H1 (cell line): ENCODE results near the gene KRABD2.
A peak's percentile ranks its signal among the peaks of the same experiment; 100 is the strongest.

ENCODE experiments used
- CTCF ChIA-PET: fragments of 300-600 bp; sonication (Branson Sonifier 250); formaldehyde crosslinking; loops from one replicate; lab custom pipeline; 2021; ENCODE audit not compliant: partially characterized antibody; lab: Charles Lee
- POLR2A ChIA-PET: fragments of 300-600 bp; sonication (Branson Sonifier 250); formaldehyde crosslinking; loops from one replicate; lab custom pipeline; 2021; ENCODE audit warnings: inconsistent platforms; ENCODE audit not compliant: partially characterized antibody; lab: Charles Lee
- DNase-seq, 2 experiments: peaks; one replicate each; pipeline versions ENCODE4 v3.0.0 to v3.0.0-alpha.2; 2010 to 2022; ENCODE audit warnings: low spot score in 2 of 2, low read depth in 1 of 2, mixed read lengths in 1 of 2
- FAIRE-seq: peaks from 2 replicates; lab custom pipeline; 2011; peaks lifted over from hg19 to GRCh38; lab: Jason Lieb, UNC
- H2AFZ ChIP-seq: 2 replicates; pipeline ENCODE4 v1.8.1; 2012; ENCODE audit warnings: low read length, inconsistent platforms
- H2AK5ac ChIP-seq: 2 replicates; pipeline ENCODE4 v1.6.1; 2013; ENCODE audit warnings: low read depth, low read length
- H2BK120ac ChIP-seq: replicated peaks from 2 replicates; pipeline ENCODE3; 2013; ENCODE audit warnings: low read depth, low read length, inconsistent platforms
- H2BK12ac ChIP-seq: 2 replicates; pipeline ENCODE4 v1.6.1; 2013; ENCODE audit warnings: low read depth, low read length
- H2BK15ac ChIP-seq: 2 replicates; pipeline ENCODE4 v1.6.1; 2013; ENCODE audit warnings: low read length
- H2BK20ac ChIP-seq: 2 replicates; pipeline ENCODE4 v1.6.1; 2013; ENCODE audit warnings: low read length
- H2BK5ac ChIP-seq: 2 replicates; pipeline ENCODE4 v1.6.1; 2013; ENCODE audit warnings: low read depth, low read length
- H3K14ac ChIP-seq: 2 replicates; pipeline ENCODE4 v1.6.1; 2013; ENCODE audit warnings: inconsistent platforms; ENCODE audit not compliant: insufficient read length
- H3K18ac ChIP-seq: 2 replicates; pipeline ENCODE4 v1.6.1; 2013; ENCODE audit warnings: low read length; ENCODE audit errors: extremely low read depth
- H3K23ac ChIP-seq: 2 replicates; pipeline ENCODE4 v1.6.1; 2013; ENCODE audit warnings: inconsistent platforms; ENCODE audit not compliant: insufficient read length
- H3K23me2 ChIP-seq: 2 replicates; pipeline ENCODE4 v1.6.1; 2013; ENCODE audit warnings: low read depth, low read length
- H3K27ac ChIP-seq: 2 replicates; pipeline ENCODE4 v1.6.1; 2011; ENCODE audit warnings: low read depth, low read length, inconsistent platforms
- H3K27me3 ChIP-seq, 4 experiments: replicated peaks in 1 of 4; 1 replicate in 1 of 4; 2 replicates in 3 of 4; pipeline versions ENCODE4 v1.6.1 to v1.8.1; 2011 to 2013; ENCODE audit warnings: low read length in 3 of 4, mild to moderate bottlenecking in 3 of 4, inconsistent platforms in 2 of 4, mixed read lengths in 2 of 4, moderate library complexity in 1 of 4; ENCODE audit not compliant: control insufficient read depth in 3 of 4, insufficient read depth in 3 of 4; ENCODE audit errors: extremely low read depth in 1 of 4
- H3K36me3 ChIP-seq, 4 experiments: 2 replicates each; pipeline versions ENCODE4 v1.6.1 to v1.8.1; 2011 to 2013; ENCODE audit warnings: mild to moderate bottlenecking in 4 of 4, low read length in 3 of 4, moderate library complexity in 2 of 4, control low read depth in 1 of 4, inconsistent platforms in 1 of 4; ENCODE audit not compliant: insufficient read depth in 4 of 4, control insufficient read depth in 2 of 4
- H3K4ac ChIP-seq: replicated peaks from 2 replicates; pipeline ENCODE3; 2013; ENCODE audit warnings: low read length, low read depth, mixed read lengths, inconsistent platforms; ENCODE audit not compliant: insufficient read length
- H3K4me1 ChIP-seq, 4 experiments: replicated peaks in 1 of 4; 1 replicate in 1 of 4; 2 replicates in 3 of 4; pipeline versions ENCODE4 v1.6.1 to v1.8.1; 2011 to 2013; ENCODE audit warnings: low read length in 3 of 4, inconsistent platforms in 2 of 4, mixed read lengths in 1 of 4; ENCODE audit not compliant: insufficient read depth in 4 of 4, control insufficient read depth in 3 of 4
- H3K4me2 ChIP-seq, 2 experiments: 2 replicates each; pipeline versions ENCODE4 v1.6.1 to v1.8.1; 2011 to 2013; ENCODE audit warnings: low read depth in 2 of 2, low read length in 2 of 2, control low read depth in 1 of 2, inconsistent platforms in 1 of 2, mild to moderate bottlenecking in 1 of 2; ENCODE audit not compliant: insufficient read depth in 1 of 2
- H3K4me3 ChIP-seq, 4 experiments: fragments of 200-600, 300-600 bp in 1 of 4; sonication (generic), shearing (Covaris generic), sonication (Bioruptor Twin) in 1 of 4; 2 replicates each; pipeline versions ENCODE4 v1.5.1 to v1.8.1; 2011 to 2016; ENCODE audit warnings: low read length in 4 of 4, low read depth in 3 of 4, control low read depth in 2 of 4, inconsistent platforms in 2 of 4, mild to moderate bottlenecking in 2 of 4, mixed read lengths in 1 of 4, moderate library complexity in 1 of 4; ENCODE audit not compliant: insufficient read depth in 2 of 4; ENCODE audit errors: extremely low read depth in 1 of 4
- H3K56ac ChIP-seq: replicated peaks from 2 replicates; pipeline ENCODE3; 2013; ENCODE audit warnings: low read depth, mild to moderate bottlenecking, mixed read lengths, low read length, inconsistent platforms; ENCODE audit not compliant: insufficient read length
- H3K79me1 ChIP-seq: 2 replicates; pipeline ENCODE4 v1.6.1; 2013; ENCODE audit warnings: low read depth, low read length, control low read depth
- H3K79me2 ChIP-seq, 2 experiments: 2 replicates each; pipeline versions ENCODE4 v1.6.1 to v1.8.1; 2012 to 2013; ENCODE audit warnings: low read length in 2 of 2, mild to moderate bottlenecking in 2 of 2, inconsistent platforms in 1 of 2; ENCODE audit not compliant: insufficient read depth in 2 of 2, control insufficient read depth in 1 of 2
- H3K9ac ChIP-seq, 4 experiments: replicated peaks in 1 of 4; 1 replicate in 1 of 4; 2 replicates in 3 of 4; pipeline versions ENCODE4 v1.6.1 to v1.8.1; 2011 to 2013; ENCODE audit warnings: low read depth in 3 of 4, low read length in 3 of 4, control low read depth in 2 of 4, mild to moderate bottlenecking in 2 of 4, moderate library complexity in 2 of 4, inconsistent platforms in 1 of 4; ENCODE audit errors: extremely low read depth in 1 of 4
- H3K9me3 ChIP-seq, 2 experiments: 2 replicates each; pipeline versions ENCODE4 v1.6.1 to v1.8.1; 2012 to 2013; ENCODE audit warnings: mild to moderate bottlenecking in 2 of 2, moderate library complexity in 2 of 2, control low read depth in 1 of 2, inconsistent platforms in 1 of 2, low read depth in 1 of 2, low read length in 1 of 2, mixed read lengths in 1 of 2; ENCODE audit not compliant: insufficient read depth in 2 of 2
- H4K20me1 ChIP-seq, 2 experiments: replicated peaks in 1 of 2; 2 replicates each; pipeline versions ENCODE3 to v1.8.1; 2011 to 2013; ENCODE audit warnings: inconsistent platforms in 2 of 2, low read length in 2 of 2, mild to moderate bottlenecking in 1 of 2; ENCODE audit not compliant: insufficient read depth in 2 of 2, control insufficient read depth in 1 of 2
- H4K5ac ChIP-seq: 2 replicates; pipeline ENCODE4 v1.6.1; 2013; ENCODE audit warnings: low read length, low read depth, mixed read lengths, inconsistent platforms; ENCODE audit not compliant: insufficient read length
- H4K8ac ChIP-seq: 2 replicates; pipeline ENCODE4 v1.8.0; 2013; ENCODE audit warnings: mild to moderate bottlenecking, moderate library complexity, low read length, inconsistent platforms; ENCODE audit not compliant: insufficient read depth; ENCODE audit errors: extremely low read depth
- H4K91ac ChIP-seq: replicated peaks from 2 replicates; pipeline ENCODE3; 2013; ENCODE audit warnings: low read length, mixed read lengths, inconsistent platforms; ENCODE audit not compliant: insufficient read length
- BCL11A ChIP-seq, 2 experiments: IDR thresholded peaks; one replicate each; pipeline ENCODE4 v1.6.1; 2011; ENCODE audit warnings: low read depth in 2 of 2, low read length in 2 of 2, mild to moderate bottlenecking in 2 of 2
- CBX5 ChIP-seq: fragments of 300-800, 300-1000 bp; sonication (generic); IDR thresholded peaks from 2 replicates; pipeline ENCODE4 v1.7.1; 2016; ENCODE audit warnings: antibody characterized with exemption, low read length, low read depth
- E2F6 ChIP-seq: IDR thresholded peaks from 2 replicates; pipeline ENCODE4 v1.6.1; 2012; ENCODE audit warnings: inconsistent platforms
- GABPA ChIP-seq: IDR thresholded peaks from 2 replicates; pipeline ENCODE4 v1.6.1; 2011; ENCODE audit warnings: mild to moderate bottlenecking, low read length, moderate library complexity, borderline replicate concordance; ENCODE audit not compliant: insufficient read depth
- GTF2F1 ChIP-seq: IDR thresholded peaks from 2 replicates; pipeline ENCODE4 v1.6.1; 2012; ENCODE audit warnings: low read depth, low read length, improper control_type of control experiment, borderline replicate concordance
- RAD21 ChIP-seq, 2 experiments: IDR thresholded peaks in 1 of 2; conservative IDR thresholded peaks in 1 of 2; 2 replicates each; pipeline ENCODE4 v1.6.1; 2011; ENCODE audit warnings: low read depth in 2 of 2, low read length in 2 of 2, improper control_type of control experiment in 1 of 2, inconsistent platforms in 1 of 2, mild to moderate bottlenecking in 1 of 2, moderate library complexity in 1 of 2
- RXRA ChIP-seq: IDR thresholded peaks from 2 replicates; pipeline ENCODE4 v1.6.1; 2011; ENCODE audit warnings: low read depth, mild to moderate bottlenecking, low read length, moderate library complexity; ENCODE audit not compliant: insufficient read depth
- SP2 ChIP-seq: IDR thresholded peaks from 2 replicates; pipeline ENCODE4 v1.6.1; 2012; ENCODE audit warnings: mild to moderate bottlenecking, low read length, inconsistent platforms
- TAF7 ChIP-seq: optimal IDR thresholded peaks from 2 replicates; pipeline ENCODE3; 2011; ENCODE audit warnings: low read depth, mild to moderate bottlenecking, inconsistent platforms, low read length, moderate library complexity, borderline replicate concordance
- TBP ChIP-seq: IDR thresholded peaks from 2 replicates; pipeline ENCODE4 v1.6.1; 2011; ENCODE audit warnings: low read depth, low read length, improper control_type of control experiment
- WGBS, 2 experiments: shearing (Covaris generic) in 1 of 2; methylation state at CpG; one replicate each; pipeline versions ENCODE4 v1.1.6 to v1.1.7; 2013 to 2015; ENCODE audit warnings: low lambda C conversion rate in 2 of 2, mixed read lengths in 2 of 2, inconsistent platforms in 1 of 2, low coverage in 1 of 2, missing lambda C conversion rate in 1 of 2; ENCODE audit not compliant: insufficient replicate concordance in 2 of 2, insufficient coverage in 1 of 2, insufficient read length in 1 of 2; ENCODE audit errors: extremely low coverage in 1 of 2, missing lambda C conversion rate in 1 of 2; 5-methylcytosine and 5-hydroxymethylcytosine counted together

KRABD2 gene

GRCh38 chr17:8392674-8393469 is 16.4 kb upstream of the KRABD2 start:
- Histone ChIP-seq H3K9ac (no peak overlapping the region), H3K14ac (no peak overlapping the region), H2BK12ac (no peak overlapping the region; the same call in 1 of the 2 replicates), H3K79me1 (no peaks in the 10 kb centered on the region; the same call in 1 of the 2 replicates), H3K4ac (no peak overlapping the region), H2AK5ac (no peak overlapping the region), H4K20me1 (no peaks in the 10 kb centered on the region), H2BK5ac (peak overlapping the region; percentile 6; the same call in 1 of the 2 replicates), H3K79me2 (no peaks in the 10 kb centered on the region), H3K18ac (peak overlapping the region; percentile 32; the same call in 1 of the 2 replicates), H3K56ac (no peak overlapping the region), H3K23ac (no peak overlapping the region), H3K4me1 (peaks cover 4 to 12% (median 4%) of the 10 kb centered on the region in 4 experiments; a peak in 6 of 7 replicates), H2BK120ac (no peak overlapping the region), H3K27ac (no peak overlapping the region), H3K9me3 (no peaks in the 10 kb centered on the region), H4K8ac (peak overlapping the region; percentile 76; the same call in 1 of the 2 replicates), H3K4me3 (no peak overlapping the region), H3K23me2 (peaks cover under 1% of the 10 kb centered on the region; the same call in 1 of the 2 replicates), H4K91ac (no peak overlapping the region), H3K36me3 (no peaks in the 10 kb centered on the region), H2AFZ (no peak overlapping the region), H4K5ac (no peak overlapping the region), H3K4me2 (no peak overlapping the region), H2BK20ac (no peak overlapping the region), H2BK15ac (no peak overlapping the region), H3K27me3 (no peaks in the 10 kb centered on the region)
- ChIA-PET POLR2A (interaction anchor here (0.6 to 4.7 kb wide), 7 partner anchors 9 to 407 kb away, joined by 3 to 51 read pairs (median 3); partner anchors contain the start of genes AURKB, CTC1, MFSD6L and NDEL1), CTCF (interaction anchor here (0.5 to 2.5 kb wide), 3 partner anchors 9 to 146 kb away, joined by 3 to 16 read pairs (median 4); no protein-coding TSS in a partner anchor)
- FAIRE-seq, result no peak
- 92% methylated on average over 37 of the region's 46 CpGs; no CpG with 5 or more reads in 1 of the 2 experiments for WGBS, 2 experiments
- no peak for DNase-seq
- TF ChIP-seq RXRA (no peak), GTF2F1 (no peak), TBP (no peak), SP2 (no peak), GABPA (no peak), E2F6 (no peak), TAF7 (no peak), BCL11A (IDR thresholded peaks at IDR 0.05; ENCODE audit: low read depth in 2 of 2, low read length in 2 of 2) (no peak), CBX5 (no peak), RAD21 (IDR thresholded peaks at IDR 0.05 in 1 of 2, conservative IDR thresholded peaks at IDR 0.05 in 1 of 2; ENCODE audit: low read depth in 2 of 2, low read length in 2 of 2) (no peak)
